Uterus (tissue), 4 donors: ENCODE measurements around the gene ZMYND8. TPM values are rescaled to one million over a fixed set of nuclear protein-coding genes. Genes with fewer than 3 reads are reported as not detected.
"Not testable (repeated sequence)": the region's sequence is repeated elsewhere in the genome, so short reads cannot be mapped to it uniquely, and the experiment has no call there.

Experiments
- DNase-seq, 2 donors: peaks; one replicate each; pipeline ENCODE4 v3.0.0-alpha.2; 2019 to 2020
- H3K27ac ChIP-seq, 2 donors: fragments of 200-600 bp; sonication (generic); 1 replicate in 1 of 2; 2 replicates in 1 of 2; pipeline ENCODE4 v1.5.1; 2016 to 2018
- H3K27me3 ChIP-seq, 2 donors: fragments of 200-600 bp; sonication (generic); one replicate each; pipeline ENCODE4 v1.5.1; 2018 to 2019; ENCODE audit warnings: control low read depth in 1 of 2
- H3K36me3 ChIP-seq, 2 donors: fragments of 200-600 bp; sonication (generic); one replicate each; pipeline ENCODE4 v1.5.1; 2019; ENCODE audit warnings: control low read depth in 1 of 2
- H3K4me1 ChIP-seq, 2 donors: fragments of 200-600 bp; sonication (generic); one replicate each; pipeline ENCODE4 v1.5.1; 2018 to 2019; ENCODE audit warnings: control low read depth in 1 of 2
- H3K4me3 ChIP-seq, 2 donors: fragments of 200-600 bp; sonication (generic); 1 replicate in 1 of 2; 2 replicates in 1 of 2; pipeline ENCODE4 v1.5.1; 2018 to 2019; ENCODE audit warnings: mild to moderate bottlenecking in 1 of 2
- H3K9me3 ChIP-seq, 2 donors: fragments of 200-600 bp; sonication (generic); one replicate each; pipeline ENCODE4 v1.5.1; 2019; ENCODE audit warnings: control low read depth in 1 of 2
- CTCF ChIP-seq, 4 experiments: fragments of 200-600 bp in 2 of 4; fragments of 450-650 bp in 2 of 4; sonication (generic) in 2 of 4; IDR thresholded peaks; one replicate each; pipeline ENCODE4 v1.5.1; 2016 to 2019; ENCODE audit warnings: antibody characterized with exemption in 4 of 4, mild to moderate bottlenecking in 2 of 4, moderate library complexity in 1 of 4
- POLR2A ChIP-seq, 2 donors: fragments of 450-650 bp; IDR thresholded peaks; one replicate each; pipeline ENCODE4 v1.6.1; 2016; ENCODE audit warnings: antibody characterized with exemption in 2 of 2, mild to moderate bottlenecking in 1 of 2, moderate library complexity in 1 of 2
- intact Hi-C: fragments of 100-400 bp; cut with DNase I; formaldehyde crosslinking; loops from one replicate; pipeline ENCODE4 v1.15.1; 2023; ENCODE audit warnings: low total_unique reads
- total RNA-seq, 4 donors: library from RNA; depleted of rRNA in 3 of 4; stranded (reverse); fragments of >200 nt in 3 of 4; gene quantifications; one replicate each; pipeline versions ENCODE4 v1.1.0 to v1.2.4, GENCODE V29; 2014 to 2023
- donor health status: DM: yes; HTN: yes; CAD: no.

ZMYND8 gene
- total RNA-seq, 4 donors from 2014 or later, result 10.2 to 26.7 (median 16.0) TPM

- H3K9me3 ChIP-seq, result no peaks in the 10 kb centered on the region
- TF ChIP-seq CTCF (IDR thresholded peaks at IDR 0.05) (no peak), POLR2A (IDR thresholded peaks at IDR 0.05) (no peak)
- H3K4me3 ChIP-seq, result no peak overlapping the region
- H3K27me3 ChIP-seq, result no peaks in the 10 kb centered on the region
- H3K4me1 ChIP-seq, result no peaks in the 10 kb centered on the region
- no peak for DNase-seq
- no peaks in the 10 kb centered on the region for H3K36me3 ChIP-seq
- intact Hi-C loops, result no loop called here
- H3K27ac ChIP-seq, result no peak overlapping the region
Observed at GRCh38 chr20:47263465-47264084, 92.9 kb downstream of the ZMYND8 start.

GRCh38 chr20:47263080-47263464 lies 93.4 kb downstream of the ZMYND8 start:
- intact Hi-C loops, result no loop called here
- DNase-seq, result no peak
- no peak overlapping the region for H3K4me3 ChIP-seq
- H3K36me3 ChIP-seq, result no peaks in the 10 kb centered on the region
- H3K27me3 ChIP-seq, result no peaks in the 10 kb centered on the region
- TF ChIP-seq POLR2A (IDR thresholded peaks at IDR 0.05) (no peak), CTCF (IDR thresholded peaks at IDR 0.05) (no peak)
- no peaks in the 10 kb centered on the region for H3K4me1 ChIP-seq
- H3K27ac ChIP-seq, result no peak overlapping the region
- no peaks in the 10 kb centered on the region for H3K9me3 ChIP-seq

GRCh38 chr20:47262365-47263013 lies 94.0 kb downstream of the ZMYND8 start:
- no peak for TF ChIP-seq POLR2A (IDR thresholded peaks at IDR 0.05)
- no peak for TF ChIP-seq CTCF (IDR thresholded peaks at IDR 0.05)
- Histone ChIP-seq H3K4me1 (no peaks in the 10 kb centered on the region), H3K27me3 (no peaks in the 10 kb centered on the region), H3K9me3 (no peaks in the 10 kb centered on the region), H3K27ac (no peak overlapping the region), H3K4me3 (no peak overlapping the region), H3K36me3 (no peaks in the 10 kb centered on the region)
- intact Hi-C loops, result no loop called here
- no peak for DNase-seq

- Histone ChIP-seq H3K27me3 (no peaks in the 10 kb centered on the region), H3K4me1 (no peaks in the 10 kb centered on the region), H3K4me3 (no peak overlapping the region), H3K9me3 (no peaks in the 10 kb centered on the region), H3K36me3 (no peaks in the 10 kb centered on the region), H3K27ac (no peak overlapping the region)
- DNase-seq, result no peak
- TF ChIP-seq CTCF (IDR thresholded peaks at IDR 0.05), result no peak
- TF ChIP-seq POLR2A (IDR thresholded peaks at IDR 0.05), result no peak
- intact Hi-C loops, result no loop called here
Observed at GRCh38 chr20:47262008-47262364, 94.5 kb downstream of the ZMYND8 start.

- H3K9me3 ChIP-seq, H3K36me3 ChIP-seq, DNase-seq, H3K27ac ChIP-seq, intact Hi-C loops, H3K27me3 ChIP-seq, H3K4me3 ChIP-seq, H3K4me1 ChIP-seq: not testable (repeated sequence)
Observed at GRCh38 chr20:47261161-47261774, 95.2 kb downstream of the ZMYND8 start.

GRCh38 chr20:47260540-47261126 lies 95.9 kb downstream of the ZMYND8 start:
- DNase-seq, H3K27ac ChIP-seq, H3K4me3 ChIP-seq, H3K4me1 ChIP-seq, intact Hi-C loops, H3K27me3 ChIP-seq, H3K36me3 ChIP-seq, H3K9me3 ChIP-seq: not testable (repeated sequence)
